Pulmonary artery endothelial cell (primary cell): ENCODE data around the gene OR2F2. TPM values are rescaled to one million over a fixed set of nuclear protein-coding genes. Genes with fewer than 3 reads are reported as not detected.

Experiments used
- DNase-seq: peaks from one replicate; pipeline ENCODE4 v3.0.0-alpha.2; 2011; ENCODE audit warnings: low read depth, low spot score
- total RNA-seq: library from RNA; depleted of rRNA; stranded (reverse); fragments of >200 nt; gene quantifications from 2 replicates; pipeline ENCODE4 v1.2.3, GENCODE V29; 2014

OR2F2 gene
- total RNA-seq, 1 donor from 2014 or later: not detected

GRCh38 chr7:143914938-143915652 lies 19.9 kb upstream of the OR2F2 start:
- DNase-seq: no peak

GRCh38 chr7:143924851-143925250 lies 10.2 kb upstream of the OR2F2 start:
- DNase-seq: no peak

GRCh38 chr7:143929224-143929920 lies 5.7 kb upstream of the OR2F2 start:
- DNase-seq: no peak

- DNase-seq: no peak
Observed at GRCh38 chr7:143931739-143932138, 3.3 kb upstream of the OR2F2 start.

GRCh38 chr7:143936087-143937009 lies 1.3 kb downstream of the OR2F2 start:
- no peak for DNase-seq

GRCh38 chr7:143938379-143939243 lies 3.6 kb downstream of the OR2F2 start:
- no peak for DNase-seq

GRCh38 chr7:143945423-143945822 lies 10.4 kb downstream of the OR2F2 start:
- DNase-seq: no peak

- DNase-seq: no peak
Observed at GRCh38 chr7:143947111-143947510, 12.1 kb downstream of the OR2F2 start.

GRCh38 chr7:143948733-143949132 lies 13.7 kb downstream of the OR2F2 start:
- DNase-seq: no peak

GRCh38 chr7:143953421-143953820 lies 18.4 kb downstream of the OR2F2 start:
- DNase-seq: no peak

GRCh38 chr7:143954135-143954534 lies 19.1 kb downstream of the OR2F2 start:
- no peak for DNase-seq

GRCh38 chr7:143954544-143954943 lies 19.5 kb downstream of the OR2F2 start, which contains the start of gene OR2F1:
TSS of gene OR2F1 (plus strand) at chr7:143954844. CDS start at chr7:143959971, 5,127 bp downstream.
- DNase-seq: no peak

GRCh38 chr7:143958781-143959180 lies 23.7 kb downstream of the OR2F2 start:
- DNase-seq: no peak

- no peak for DNase-seq
Observed at GRCh38 chr7:143960813-143961610, 26.0 kb downstream of the OR2F2 start.

- no peak for DNase-seq
Observed at GRCh38 chr7:143965280-143965679, 30.2 kb downstream of the OR2F2 start.

GRCh38 chr7:143967398-143967797 lies 32.4 kb downstream of the OR2F2 start:
- DNase-seq: no peak

GRCh38 chr7:143973870-143974416 lies 38.9 kb downstream of the OR2F2 start:
- DNase-seq: no peak

- DNase-seq: no peak
Observed at GRCh38 chr7:143974459-143974858, 39.4 kb downstream of the OR2F2 start.

GRCh38 chr7:143975617-143976016 lies 40.6 kb downstream of the OR2F2 start:
- DNase-seq: no peak

GRCh38 chr7:143978585-143978984 lies 43.6 kb downstream of the OR2F2 start:
- no peak for DNase-seq
